ENCODE measurements around the gene PTN. TPM values are rescaled to one million over a fixed set of nuclear protein-coding genes. Genes with fewer than 3 reads are reported as not detected.

Gene PTN, protein sequence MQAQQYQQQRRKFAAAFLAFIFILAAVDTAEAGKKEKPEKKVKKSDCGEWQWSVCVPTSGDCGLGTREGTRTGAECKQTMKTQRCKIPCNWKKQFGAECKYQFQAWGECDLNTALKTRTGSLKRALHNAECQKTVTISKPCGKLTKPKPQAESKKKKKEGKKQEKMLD
- total RNA-seq, result 1 to 10 TPM; 1.3 to 5.4 TPM
- long read RNA-seq, partial matches to known transcripts, result 0 of 3 reads
- long read RNA-seq, other reads (novel, unspliced or antisense), result 1 of 3 reads

DNA sequence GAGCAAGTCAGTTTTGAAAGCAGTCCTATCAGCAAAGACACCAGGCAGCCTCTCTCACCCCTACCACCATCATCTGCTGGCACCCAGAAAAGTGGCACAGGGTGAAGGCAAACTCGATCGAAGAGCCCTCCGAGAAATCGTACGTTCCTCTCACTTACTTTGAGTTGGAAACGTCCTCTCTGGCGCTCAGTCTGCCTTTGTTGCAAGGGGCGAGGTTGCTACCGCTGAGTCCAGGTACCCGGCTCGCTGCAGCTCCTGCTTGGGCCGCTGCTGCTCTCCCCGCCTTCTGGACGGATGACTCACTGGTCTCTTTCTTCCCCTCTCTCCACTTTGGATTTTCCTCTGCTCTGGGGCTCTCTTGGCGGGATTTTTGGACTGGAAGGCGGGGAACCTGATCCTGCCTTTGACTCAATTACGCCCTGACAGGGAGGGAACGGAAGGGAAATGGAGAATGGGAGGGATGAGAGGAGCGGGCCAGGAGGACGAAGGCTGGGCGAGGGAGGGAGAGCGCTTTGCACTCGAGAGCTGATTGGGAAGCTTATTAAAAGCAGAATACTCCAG is at the start of gene PTN:
PTN (minus strand) TSS at position 453 of the 561 bp plus-strand sequence. CDS start 88,760 bp downstream, outside the sequence.
- DNase-seq (peak in 1 of 2 donors; percentile 24), ATAC-seq (no peak)
- intact Hi-C loops (cut with DNase I, micrococcal nuclease), result no loop called here

DNA sequence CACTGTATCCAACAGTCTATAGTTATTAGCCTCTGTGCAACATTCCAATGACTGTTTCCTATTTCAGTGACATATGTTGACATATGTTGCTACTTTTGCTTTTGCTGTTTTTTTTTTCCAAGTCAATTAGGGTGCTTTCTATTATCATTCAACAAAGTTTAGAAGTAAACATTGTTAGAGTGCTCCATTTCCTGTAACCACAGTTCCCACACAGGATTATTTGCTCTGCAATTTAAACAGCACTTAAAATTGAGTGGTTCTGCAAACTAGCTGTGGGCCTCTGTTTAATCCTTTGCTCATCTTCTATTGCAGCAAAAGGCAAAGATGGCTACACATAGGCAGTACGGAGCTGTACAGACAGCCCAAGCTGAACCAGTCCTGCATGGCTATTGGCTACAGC is 46.5 kb upstream of the PTN start:
- no peak for DNase-seq
- no peak for ATAC-seq
- intact Hi-C loops (cut with DNase I, micrococcal nuclease), result no loop called here

DNA sequence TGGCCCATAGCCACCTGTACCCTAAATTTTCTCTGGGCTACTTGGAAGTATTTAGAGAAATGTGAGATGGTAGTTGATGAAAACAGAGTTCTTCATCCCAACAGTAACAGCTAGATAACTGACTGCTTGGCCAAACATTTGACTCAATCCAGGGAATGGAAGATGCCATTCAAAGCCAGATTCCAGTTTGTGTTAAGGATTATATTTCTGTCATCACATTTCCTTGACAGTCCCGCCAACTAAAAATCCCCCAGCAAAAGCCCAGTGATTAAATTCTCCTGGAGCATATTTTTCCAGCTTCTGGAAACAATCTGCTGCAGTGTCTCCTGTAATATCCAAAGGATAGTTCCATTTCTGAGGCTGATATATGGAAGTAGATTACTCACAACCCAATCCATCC is 45.4 kb upstream of the PTN start:
- no peak for ATAC-seq

DNA sequence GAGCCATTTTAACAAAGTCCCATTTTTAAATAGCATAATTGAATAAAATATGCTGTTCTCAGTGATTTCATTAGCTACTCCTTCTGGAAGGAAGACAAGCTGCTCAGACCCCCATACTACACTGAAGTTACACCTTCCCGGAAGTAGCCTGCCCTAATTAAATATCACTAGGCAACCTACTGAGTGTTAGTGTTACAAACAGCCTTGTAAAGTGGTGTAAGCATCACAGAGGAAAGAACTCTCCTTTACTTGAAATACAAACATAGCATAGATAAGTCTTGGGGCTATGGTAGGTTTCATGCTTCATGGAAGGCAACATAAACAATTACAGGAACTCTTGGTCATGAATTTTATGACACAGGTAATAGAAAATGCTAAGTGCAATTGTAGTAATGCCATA is 43.4 kb upstream of the PTN start:
- intact Hi-C loops (cut with DNase I, micrococcal nuclease), result no loop called here
- DNase-seq (no peak), ATAC-seq (no peak)

More for the DNA sequence above, 45.4 kb upstream of the PTN start:
- no peak for DNase-seq
- intact Hi-C loops (cut with DNase I, micrococcal nuclease), result no loop called here

DNA sequence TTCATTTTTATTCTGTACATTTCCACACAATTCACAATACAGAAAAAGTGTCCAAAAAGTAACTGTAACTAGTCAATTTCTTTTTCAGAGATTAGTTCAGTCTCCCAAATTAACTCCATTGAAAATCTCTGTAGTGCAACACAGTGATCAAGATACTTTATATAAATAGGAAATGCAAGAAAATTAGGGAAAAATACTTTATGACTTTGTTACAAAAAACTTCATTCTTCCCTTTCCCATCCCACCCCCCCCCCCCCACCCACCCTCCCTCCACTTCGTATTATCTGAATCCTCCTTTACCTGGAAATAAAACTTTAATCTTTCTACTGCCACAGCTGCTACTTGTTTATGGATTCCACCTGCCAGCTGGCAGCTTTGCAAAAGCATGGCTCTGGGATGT is 37.5 kb upstream of the PTN start:
- ATAC-seq (no peak), DNase-seq (no peak)
- intact Hi-C loops (cut with DNase I, micrococcal nuclease), result no loop called here

DNA sequence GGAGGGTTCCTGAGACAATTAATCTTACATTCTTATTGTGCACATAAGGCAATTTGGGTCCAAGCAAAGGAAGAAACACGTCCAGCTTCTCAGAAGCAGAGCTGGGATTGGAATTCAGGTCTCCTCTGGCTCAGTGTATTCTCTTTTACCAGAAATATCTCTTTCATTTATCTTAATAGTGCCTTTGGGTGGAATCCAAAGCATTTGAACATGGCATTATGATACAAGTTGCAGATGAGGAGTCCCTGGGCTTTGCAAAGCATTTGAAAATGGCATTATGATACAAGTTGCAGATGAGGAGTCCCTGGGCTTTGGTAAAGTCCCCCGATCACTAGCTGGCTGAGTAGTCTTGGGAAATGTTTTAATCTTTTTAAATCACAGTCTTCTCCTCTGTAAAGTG is 30.0 kb upstream of the PTN start:
- DNase-seq (no peak), ATAC-seq (no peak)
- intact Hi-C loops (cut with DNase I, micrococcal nuclease), result no loop called here

DNA sequence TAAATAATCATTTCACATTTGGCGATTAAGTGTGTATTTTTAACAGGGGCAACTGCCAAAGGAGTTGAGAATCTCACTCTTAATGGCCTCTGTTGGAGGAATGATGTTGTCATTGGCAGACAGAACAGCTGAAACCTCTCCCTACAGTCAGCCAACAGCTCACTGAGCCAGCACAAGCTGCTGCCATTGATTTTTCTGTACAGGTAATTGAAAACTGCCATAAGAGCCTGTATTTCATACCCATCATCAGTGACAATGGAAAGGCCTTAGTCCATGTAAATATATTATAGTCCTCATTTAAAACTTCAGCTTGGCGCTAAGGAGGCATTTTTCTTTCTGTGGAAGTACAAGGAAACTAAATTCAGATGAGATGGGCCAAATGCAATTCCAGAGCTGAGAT is 28.1 kb upstream of the PTN start:
- DNase-seq (no peak), ATAC-seq (no peak)
- intact Hi-C loops (cut with DNase I, micrococcal nuclease), result no loop called here

DNA sequence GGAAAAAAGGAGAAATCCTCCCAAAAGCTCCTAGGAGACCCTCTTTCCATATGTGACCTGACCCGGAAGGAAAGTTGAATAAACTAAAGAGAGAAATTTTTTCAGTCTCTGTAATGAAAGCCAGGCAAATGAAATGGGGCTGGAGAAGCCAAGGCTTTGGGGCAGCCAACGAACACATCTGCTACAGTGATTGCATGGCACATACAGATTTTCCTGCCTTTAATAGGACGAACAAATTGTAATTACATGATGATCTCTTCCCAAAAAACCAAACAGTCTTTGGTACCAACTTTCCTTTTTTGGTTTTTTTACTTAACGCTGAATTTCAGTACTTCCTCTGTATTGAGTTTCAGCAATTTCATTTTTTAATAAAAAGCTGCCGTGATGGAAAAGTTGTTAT is 23.5 kb upstream of the PTN start:
- ATAC-seq, result no peak
- intact Hi-C loops (cut with DNase I, micrococcal nuclease), result no loop called here

DNA sequence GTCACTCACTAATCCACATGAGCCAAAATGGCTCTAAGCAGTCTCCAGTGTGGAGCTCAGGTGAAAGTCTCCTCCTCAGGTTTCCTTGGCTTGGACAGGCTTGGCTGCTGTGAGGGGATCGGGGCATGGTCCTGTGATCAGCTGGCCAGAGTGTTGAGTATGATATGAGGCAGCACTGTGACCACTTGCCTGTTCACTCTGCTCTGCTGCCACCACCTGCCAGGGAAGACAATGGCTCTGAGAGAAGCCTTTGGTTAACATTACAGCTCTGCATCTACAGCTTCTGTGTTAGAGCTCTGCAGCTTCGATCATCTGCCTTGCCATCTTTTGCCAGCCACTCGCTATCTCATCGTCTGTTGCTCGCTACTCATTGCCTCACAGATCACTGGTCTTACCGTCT is 20.1 kb upstream of the PTN start:
- no peak for DNase-seq
- intact Hi-C loops (cut with DNase I, micrococcal nuclease), result no loop called here
- no peak for ATAC-seq

More for the DNA sequence above, 23.5 kb upstream of the PTN start:
- no peak for DNase-seq

DNA sequence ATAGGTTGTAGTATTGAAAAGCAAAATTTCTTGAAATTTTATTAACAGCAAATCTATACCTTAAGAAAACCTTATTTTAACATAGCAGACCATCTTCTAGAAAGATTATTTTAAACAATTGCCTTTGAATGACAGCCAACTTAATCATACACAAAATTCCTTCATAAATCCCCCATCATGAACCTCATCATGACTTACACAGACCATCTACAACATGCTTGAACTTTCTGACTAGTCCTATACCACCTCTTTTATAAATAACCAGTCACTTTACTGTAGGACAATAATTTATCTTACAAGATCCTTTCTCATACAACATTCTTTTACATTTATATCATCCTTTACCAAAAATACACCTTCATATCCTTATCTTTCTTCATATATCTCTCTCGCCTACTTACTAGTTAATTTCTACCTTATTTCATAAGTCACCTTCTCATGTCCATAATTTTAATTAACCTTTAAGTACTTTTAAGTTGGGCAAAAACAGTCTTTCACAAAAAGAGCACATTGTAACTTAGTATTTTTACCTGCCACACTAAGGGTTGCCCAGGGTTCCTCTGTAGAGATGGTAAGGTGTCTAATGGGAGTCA is 16.6 kb upstream of the PTN start:
- DNase-seq (no peak), ATAC-seq (no peak)
- intact Hi-C loops (cut with DNase I, micrococcal nuclease), result no loop called here

DNA sequence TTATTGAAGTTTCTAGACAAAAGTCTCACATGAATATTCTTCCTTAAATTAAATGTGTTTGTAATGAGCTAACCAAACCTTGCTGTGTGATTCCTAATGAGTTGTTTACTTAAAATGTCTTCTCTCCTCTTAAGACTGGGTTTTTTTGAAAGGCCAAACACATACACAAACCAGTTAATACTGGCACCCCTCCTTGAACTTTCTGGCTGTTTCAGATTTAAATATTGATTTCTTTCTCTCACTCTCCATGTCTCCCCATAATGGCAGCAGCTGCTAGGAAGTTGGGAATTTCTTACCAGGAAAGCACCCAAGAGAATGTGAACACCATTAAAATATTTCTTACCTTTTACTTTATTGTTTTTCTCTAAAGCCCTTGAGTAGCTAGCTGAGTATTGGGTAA is 11.4 kb upstream of the PTN start:
- intact Hi-C loops (cut with DNase I, micrococcal nuclease), result no loop called here
- ATAC-seq, result no peak

DNA sequence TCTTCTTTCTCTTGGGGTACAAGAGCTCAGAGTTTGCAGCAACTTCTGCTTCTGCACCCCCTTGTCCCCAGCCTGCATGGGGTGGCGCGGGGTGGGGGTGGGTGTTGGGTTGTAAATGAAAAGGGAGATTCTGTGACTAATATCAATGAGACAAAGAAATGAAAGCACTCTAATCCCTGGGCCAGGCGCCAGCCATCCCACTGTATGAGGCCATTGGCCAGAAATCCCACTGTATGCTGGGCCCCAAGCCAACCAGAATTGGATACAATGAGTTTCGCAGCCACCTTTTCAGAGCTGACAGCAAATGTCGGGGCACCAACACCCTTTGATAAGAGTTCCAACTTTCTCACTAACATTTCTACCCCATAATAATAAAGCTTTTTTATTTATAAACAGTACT is 10.9 kb upstream of the PTN start:
- ATAC-seq, result no peak
- intact Hi-C loops (cut with DNase I, micrococcal nuclease), result no loop called here
- no peak for DNase-seq

More for the DNA sequence above, 11.4 kb upstream of the PTN start:
- no peak for DNase-seq

DNA sequence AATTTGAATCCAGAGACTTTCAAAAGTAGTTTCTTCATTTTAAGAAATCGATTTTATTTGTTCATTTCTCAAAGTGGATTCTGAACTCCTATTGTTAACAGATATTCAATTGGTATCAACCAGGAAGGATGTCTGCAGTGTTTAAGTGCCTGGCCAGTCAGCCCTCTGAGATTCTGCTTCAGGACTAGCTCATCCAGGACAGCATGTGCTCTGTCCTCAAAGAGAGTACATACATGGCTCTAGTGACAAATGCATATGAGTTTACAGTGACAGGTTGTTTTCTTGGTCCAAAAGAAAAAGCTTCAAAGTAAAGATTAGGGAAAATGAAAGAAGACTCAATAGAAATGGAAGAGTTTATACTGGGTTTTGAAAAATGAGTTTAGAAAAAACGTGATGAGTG is 8.4 kb upstream of the PTN start:
- no peak for DNase-seq
- intact Hi-C loops (cut with DNase I, micrococcal nuclease), result no loop called here
- ATAC-seq, result no peak

DNA sequence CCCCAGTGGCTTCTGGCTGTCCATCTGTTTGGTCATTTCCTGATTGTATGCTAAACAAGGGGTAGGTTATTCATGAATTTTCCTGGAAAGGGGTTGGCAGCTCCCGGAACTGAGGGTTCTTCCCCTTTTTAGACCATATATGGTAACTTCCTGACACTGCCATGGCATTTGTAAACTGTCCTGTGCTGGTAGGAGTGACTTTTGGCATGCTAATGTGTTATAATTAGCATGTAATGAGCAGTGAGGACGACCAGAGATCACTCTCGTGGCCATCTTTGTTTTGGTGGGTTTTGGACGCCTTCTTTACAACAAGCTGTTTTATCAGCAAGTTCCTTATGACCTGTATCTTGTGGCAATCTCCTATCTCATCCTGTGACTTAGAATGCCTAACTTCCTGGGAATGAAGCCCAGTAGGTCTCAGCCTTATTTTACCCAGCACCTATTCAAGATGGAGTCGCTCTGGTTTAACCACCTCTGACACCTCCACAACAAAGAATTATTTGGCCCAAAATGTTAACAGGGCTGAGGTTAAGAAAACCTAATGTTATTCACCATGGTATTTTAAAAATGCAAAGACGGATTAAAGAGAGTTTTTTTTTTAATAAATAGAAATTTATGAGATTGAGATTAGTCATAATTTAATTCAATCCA is 2.4 kb upstream of the PTN start:
- DNase-seq (no peak), ATAC-seq (no peak)
- intact Hi-C loops (cut with DNase I, micrococcal nuclease), result no loop called here

DNA sequence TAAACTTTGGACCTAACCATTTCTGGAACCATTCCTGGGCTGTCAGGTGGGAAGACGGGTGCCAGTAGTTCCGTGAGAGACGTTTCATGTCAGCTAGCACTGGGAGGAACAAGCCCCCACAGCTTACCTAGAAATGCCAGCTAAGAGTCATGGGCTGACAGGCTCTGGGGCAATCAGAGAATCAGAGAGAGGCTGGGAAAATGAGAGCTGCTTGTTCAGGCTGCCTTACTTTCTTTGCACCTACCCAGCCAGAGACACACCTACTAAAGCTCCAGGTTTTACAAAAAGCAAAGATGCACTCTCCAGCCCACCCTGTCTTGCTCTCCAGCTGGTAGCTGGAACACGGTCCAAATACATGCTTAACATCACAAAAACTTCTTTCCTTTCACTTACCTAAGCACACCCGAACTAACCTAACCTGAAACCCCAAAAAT is 688 bp downstream of the PTN start:
- DNase-seq, result no peak
- no peak for ATAC-seq
- intact Hi-C loops (cut with DNase I, micrococcal nuclease), result no loop called here

DNA sequence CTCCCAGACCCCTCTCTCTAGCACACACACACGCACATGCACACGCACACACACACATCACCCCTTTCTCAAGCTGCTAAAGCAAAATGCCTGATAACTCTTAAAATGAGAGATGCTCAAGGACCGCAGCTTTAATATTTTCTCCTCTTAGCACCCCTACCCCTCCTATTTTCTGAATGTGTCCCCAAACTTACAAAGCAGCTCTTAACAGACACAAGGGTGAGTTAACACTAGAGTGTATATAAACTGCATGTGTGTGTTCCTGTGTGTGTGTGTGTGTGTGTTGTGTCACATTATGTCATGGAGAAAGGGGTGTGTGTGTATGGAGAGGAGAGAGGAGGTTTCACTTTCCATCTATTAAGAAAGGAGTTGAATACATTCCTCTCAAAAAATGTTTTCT is 1.3 kb downstream of the PTN start:
- no peak for DNase-seq
- intact Hi-C loops (cut with DNase I, micrococcal nuclease), result no loop called here
- no peak for ATAC-seq

DNA sequence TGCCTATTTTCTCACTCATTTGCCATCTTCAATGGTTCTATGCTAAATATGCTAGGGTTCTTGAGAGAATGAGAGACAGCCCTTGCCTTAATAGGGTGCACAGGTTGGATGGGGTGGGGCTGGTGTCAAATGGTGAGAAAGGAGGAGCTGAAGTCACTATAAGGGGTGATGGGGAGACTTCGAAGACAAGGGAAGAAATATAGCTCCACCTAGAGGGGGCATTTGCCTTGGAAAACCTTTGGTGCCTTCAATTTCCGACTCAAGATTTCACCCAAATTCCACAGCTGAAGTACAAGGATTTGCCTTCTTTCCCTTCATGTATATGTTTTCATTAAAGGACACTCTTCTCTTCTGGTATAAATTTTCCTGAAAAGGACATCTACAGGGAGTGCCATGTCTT is 5.6 kb downstream of the PTN start:
- no peak for DNase-seq
- ATAC-seq, result no peak
- intact Hi-C loops (cut with DNase I, micrococcal nuclease), result no loop called here

DNA sequence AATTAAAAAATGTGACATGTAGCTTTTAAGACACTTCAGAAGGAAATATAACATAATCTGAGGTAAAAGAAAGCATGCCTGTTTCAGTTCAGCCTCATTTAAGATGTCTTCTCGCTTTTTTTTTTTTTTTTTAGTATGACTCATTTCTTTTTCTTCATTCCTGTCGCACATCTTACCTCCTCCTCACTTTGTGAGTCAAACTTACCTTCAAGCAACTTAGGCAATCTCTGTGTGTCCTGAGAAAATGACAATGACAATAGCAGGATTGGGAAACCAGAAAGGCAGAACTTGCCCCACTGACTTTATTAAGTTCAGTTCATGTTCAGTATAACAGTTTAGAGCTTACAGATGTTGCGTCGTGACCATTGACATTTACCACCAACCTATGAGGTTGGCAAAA is 7.7 kb downstream of the PTN start:
- intact Hi-C loops (cut with DNase I, micrococcal nuclease), result no loop called here
- ATAC-seq (no peak), DNase-seq (no peak)

DNA sequence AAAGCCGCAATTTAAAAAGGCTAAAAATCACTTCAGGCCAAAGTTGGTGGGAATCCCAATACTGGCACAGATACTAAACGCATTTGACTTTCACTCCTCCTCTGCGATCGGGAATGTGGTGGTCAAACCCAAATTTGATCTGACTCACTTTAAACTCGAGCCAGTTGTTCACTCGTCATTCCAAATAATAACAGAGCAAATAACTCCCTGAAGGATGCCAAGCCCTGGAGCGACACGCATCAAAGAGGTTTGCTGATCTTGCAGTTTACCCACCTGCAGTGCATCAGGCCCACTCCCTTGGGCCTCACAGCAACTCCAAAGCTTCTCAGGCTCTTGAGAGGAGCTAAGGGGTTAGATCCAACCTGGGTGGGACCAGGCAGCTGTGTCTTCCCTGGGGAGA is 12.2 kb downstream of the PTN start:
- no peak for ATAC-seq
- DNase-seq, result no peak
- intact Hi-C loops (cut with DNase I, micrococcal nuclease), result no loop called here

DNA sequence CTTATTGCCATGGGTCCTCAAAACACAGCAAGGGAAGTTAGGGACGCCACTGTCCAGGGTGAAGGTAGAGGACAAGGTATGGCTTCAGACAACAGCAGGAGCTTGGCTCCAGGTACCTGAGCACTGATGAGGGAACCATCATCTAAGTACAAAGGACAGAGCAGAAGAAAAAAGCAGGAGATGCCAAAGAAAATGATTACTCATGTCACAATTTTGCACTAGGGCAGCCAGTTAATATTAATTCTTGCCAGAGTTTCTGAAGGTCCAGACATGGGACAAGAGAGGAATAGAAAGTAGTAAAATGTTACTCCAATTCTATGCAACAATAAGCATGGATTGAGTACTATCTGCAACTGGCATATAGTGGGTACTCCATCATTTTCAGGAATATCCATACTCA is 14.1 kb downstream of the PTN start:
- intact Hi-C loops (cut with DNase I, micrococcal nuclease), result no loop called here
- ATAC-seq, result no peak
- no peak for DNase-seq

Data from left colon (tissue), 2 donors.